GM18951 (cell line): ENCODE results near the gene B3GALT4.
"Not testable (repeated sequence)": the region's sequence is repeated elsewhere in the genome, so short reads cannot be mapped to it uniquely, and the experiment has no call there.

Experiments
- POLR2A ChIP-seq: IDR thresholded peaks from 4 replicates; pipeline ENCODE4 v1.6.1; 2011; ENCODE audit warnings: mild to moderate bottlenecking; ENCODE audit not compliant: insufficient read length, insufficient read depth; ENCODE audit errors: extremely low read depth
- in situ Hi-C: fragments of 300-500 bp; cut with MboI; formaldehyde crosslinking; loops from one replicate; pipeline ENCODE4 v1.12.0; 2022; ENCODE audit warnings: low sequenced_read_pairs, mixed read lengths, inconsistent platforms; ENCODE audit not compliant: unreplicated experiment

B3GALT4 gene

DNA sequence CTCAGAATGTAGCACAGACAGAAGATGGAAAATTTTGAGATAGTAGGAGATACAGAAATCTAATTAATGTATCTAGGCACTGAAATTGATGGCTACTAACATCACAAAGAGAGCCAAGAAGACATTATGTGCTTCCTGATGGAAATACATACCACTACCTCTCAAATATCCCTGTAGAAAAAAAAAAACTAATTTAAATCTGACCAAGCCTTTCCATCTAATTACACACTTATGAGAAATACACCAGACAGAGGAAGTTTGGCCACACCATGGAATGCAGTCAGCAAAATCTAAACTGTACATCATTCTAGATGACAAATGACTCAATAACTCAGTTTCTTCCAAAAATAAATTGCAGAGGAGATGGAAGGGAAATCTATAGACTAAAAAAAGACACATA lies 24.2 kb upstream of the B3GALT4 start:
- in situ Hi-C loops, result loop anchor here (5.0 kb wide), 1 partner anchor 90 kb away; no protein-coding TSS in a partner anchor

DNA sequence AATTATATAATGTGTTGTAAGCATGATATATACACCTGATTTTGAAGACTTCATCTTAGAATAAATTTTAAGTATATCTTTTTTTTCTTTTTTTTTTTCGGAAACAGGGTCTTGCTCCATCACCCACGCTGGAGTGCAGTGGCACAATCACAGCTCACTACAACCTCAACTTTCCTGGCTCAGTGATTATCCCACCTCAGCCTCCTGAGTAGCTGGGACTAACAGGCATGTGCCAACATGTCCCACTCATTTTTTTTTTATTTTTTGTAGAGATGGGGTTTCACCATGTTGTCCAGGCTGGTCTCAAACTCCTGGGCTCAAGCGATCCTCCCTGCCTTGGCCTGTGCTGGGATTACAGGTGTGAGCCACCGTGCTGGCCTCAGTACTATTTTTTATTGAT lies 22.3 kb upstream of the B3GALT4 start:
- in situ Hi-C loops, result loop anchor here (5.0 kb wide), 1 partner anchor 92 kb away; no protein-coding TSS in a partner anchor
- no peak for TF ChIP-seq POLR2A

More for the DNA sequence above, 24.2 kb upstream of the B3GALT4 start:
- TF ChIP-seq POLR2A, result no peak

DNA sequence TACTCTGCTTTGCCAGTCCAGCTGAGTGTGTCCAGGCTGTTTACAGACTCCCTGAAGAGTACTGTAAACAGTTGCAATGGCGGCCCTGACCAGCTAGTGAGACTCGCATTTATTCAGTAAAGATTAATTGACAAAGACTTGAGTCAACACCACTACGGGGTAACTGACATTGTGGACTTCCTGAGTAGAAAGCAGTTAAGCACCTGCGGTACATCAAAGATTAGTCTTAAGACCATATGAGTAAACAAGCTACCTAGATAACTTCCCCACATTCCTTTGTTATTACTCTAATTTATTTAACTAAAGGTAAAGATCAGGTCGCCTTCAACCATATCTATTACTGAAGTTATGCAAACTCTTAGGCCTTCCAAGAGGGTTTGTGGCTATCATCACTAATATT lies 17.9 kb upstream of the B3GALT4 start:
- TF ChIP-seq POLR2A, result no peak

DNA sequence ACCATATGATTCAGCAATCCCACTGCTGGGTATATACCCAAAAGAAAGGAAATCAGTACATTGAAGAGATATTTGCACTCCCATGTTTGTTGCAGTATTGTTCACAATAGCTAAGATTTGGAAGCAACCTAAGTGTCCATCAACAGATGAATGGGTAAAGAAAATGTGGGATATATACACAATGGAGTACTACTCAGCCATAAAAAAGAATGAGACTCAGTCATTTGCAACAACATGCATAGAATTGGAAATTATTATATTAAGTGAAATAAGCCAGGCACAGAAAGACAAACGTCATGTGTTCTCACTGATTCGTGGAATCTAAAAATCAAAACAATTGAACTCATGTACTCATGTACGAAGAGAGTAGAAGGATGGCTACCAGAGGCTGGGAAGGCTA lies 14.4 kb upstream of the B3GALT4 start:
- in situ Hi-C loops, result not testable (repeated sequence)

More for the DNA sequence above, 17.9 kb upstream of the B3GALT4 start:
- in situ Hi-C loops, result no loop called here

DNA sequence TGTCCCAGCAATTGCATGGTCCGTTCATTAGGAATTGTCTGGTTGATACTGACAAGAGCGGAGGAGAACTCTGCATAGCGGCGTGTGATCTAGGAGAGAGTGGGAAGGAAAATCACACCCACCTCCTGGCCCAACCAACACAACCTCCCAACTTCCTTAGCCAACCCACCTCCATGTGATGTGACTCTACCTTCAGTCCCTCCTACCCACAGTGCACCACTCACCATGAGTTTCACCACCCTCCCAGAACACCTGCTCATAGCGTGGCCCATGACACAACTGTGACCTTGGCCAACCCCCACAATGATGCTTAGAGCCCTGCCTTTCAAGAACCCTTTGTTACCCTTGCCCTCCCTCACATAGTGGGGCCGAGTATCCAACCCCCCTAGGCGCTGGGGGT lies 12.9 kb upstream of the B3GALT4 start:
- TF ChIP-seq POLR2A, result no peak
- in situ Hi-C loops, result no loop called here

DNA sequence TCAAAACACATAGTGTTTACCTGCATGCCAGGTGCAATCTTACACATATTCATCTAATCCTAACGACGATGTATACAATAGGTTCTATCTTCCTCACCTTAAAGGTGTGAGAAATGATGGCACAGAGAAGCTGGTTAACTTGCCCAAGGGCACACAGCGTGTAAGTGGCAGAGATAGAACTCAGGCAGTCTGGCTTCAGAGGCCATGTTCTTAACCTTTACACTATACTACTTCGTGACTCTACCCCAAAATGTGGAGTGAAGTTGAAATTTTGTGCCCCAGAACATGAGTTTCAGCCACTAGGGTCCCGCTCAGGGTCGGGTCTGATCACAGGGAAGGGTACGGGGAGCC lies 5.8 kb upstream of the B3GALT4 start:
- no peak for TF ChIP-seq POLR2A
- in situ Hi-C loops, result no loop called here

DNA sequence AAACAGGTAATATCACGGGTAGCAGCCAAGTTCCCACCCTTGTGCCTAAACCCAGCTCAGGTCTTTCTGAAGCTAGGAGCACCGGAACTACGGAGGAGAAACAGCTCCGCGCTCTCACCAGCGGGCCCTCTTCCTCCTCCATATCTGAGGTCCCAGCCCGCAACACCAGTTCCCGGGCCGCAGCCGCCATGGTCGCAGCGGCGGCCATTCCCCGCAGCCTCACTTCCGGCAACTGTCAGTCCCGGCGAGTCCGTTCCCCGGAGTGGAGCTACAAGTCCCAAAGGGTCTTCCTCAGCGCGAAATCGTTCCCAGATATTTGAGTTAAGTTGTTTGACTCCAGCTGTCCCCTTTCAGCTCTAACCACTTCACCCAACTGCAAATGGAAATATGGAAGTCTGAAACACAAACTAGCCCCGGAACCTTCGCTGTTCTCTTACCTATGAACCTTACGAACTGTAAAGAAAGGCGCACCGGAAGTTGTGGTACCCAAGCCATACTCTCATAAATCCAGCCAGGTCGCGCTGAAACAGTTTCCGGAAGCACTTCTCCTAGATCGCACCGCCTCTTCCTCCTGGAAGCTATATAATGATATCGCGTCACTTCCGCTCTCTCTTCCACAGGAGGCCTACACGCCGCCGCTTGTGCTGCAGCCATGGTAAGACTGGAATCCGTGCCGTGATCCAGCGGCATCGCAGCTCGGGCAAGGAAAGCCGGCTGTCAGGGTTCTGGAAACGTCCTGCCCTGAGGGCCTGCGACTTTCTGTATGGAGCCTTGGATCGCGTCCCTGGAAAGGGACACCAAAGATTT lies 5.3 kb upstream of the B3GALT4 start, which contains the start of the genes RPS18 and VPS52:
Gene RPS18, plus strand, starts transcription at position 608 of the 807 bp plus-strand sequence. Its CDS starts 45 bp downstream, at position 653.
Gene VPS52, minus strand, starts transcription at position 409 of the 807 bp plus-strand sequence. Its CDS starts 201 bp downstream, at position 208.
- TF ChIP-seq POLR2A, result peak; percentile 98
- in situ Hi-C loops, result no loop called here

DNA sequence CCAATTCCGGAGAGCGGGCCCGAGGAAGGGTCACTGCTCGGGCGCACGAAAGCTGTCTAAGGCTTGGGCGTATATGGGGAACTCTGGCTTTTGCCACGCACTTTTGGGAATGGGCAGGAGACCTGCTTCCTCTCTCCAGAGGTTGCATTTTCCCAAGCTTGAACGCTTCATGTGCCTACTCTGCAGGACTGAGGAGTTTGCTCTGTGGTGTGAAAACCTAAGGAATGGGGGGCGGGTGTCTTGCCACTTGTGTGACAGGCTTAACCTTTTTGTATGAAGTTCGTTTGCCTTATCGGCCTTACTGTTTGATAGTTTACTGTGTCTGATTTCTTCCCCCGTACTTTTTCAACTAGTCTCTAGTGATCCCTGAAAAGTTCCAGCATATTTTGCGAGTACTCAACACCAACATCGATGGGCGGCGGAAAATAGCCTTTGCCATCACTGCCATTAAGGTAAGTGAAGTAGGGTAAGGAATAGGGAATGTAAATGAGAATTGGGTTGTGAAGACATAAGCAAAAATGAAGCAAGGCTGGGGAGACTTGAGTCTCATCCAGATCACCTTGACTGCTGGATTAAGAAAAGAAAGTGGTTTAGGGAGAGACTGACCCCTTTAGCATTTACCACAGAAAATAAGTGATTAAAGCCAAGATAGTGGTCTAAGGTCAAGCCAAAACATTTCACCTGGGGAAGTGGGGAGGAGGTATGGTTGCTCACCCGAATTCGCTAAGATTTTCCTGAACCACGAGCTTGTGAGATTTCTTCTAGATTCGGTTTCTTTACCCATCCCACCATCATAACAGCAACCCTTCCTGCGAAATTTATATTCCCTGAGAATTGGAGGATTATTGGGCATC lies 4.4 kb upstream of the B3GALT4 start:
- in situ Hi-C loops, result no loop called here
- TF ChIP-seq POLR2A, result no peak

DNA sequence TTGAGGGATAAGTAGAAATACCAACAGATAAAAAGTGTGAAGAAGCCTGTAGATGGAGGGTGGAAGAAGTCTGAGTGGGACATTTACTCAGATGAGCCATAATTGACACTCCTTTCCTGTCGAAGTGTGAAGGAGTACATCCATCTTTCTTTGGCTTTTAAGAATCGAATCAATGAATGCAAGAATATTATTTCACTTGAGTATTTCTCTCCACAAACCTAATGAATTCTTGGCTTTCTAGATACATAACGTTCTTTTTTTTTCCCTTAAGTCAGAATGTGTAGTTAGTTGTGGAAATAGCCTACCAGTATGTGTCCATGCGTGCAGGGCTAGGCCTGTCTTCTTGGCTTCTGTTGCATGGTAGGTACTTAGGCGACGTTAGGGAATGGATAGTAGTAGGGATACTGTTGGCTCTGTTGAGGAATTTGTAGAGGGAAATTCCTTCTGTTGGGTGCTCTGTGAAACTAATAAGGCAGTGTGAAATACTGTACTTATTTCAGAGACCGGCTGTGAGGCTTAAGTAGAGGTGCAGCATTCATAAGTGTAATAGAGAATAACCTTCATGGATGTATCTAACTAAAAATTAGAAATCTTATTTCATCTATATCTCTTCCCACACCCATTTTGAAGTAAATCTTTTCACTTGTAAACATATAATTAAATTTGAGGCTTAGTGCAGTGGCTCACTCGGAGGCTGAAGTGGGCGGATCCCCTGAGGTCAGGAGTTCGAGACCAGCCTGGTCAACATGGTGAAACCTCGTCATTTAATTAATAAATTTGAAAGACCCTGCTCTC lies 3.6 kb upstream of the B3GALT4 start:
- in situ Hi-C loops, result no loop called here
- TF ChIP-seq POLR2A, result no peak

DNA sequence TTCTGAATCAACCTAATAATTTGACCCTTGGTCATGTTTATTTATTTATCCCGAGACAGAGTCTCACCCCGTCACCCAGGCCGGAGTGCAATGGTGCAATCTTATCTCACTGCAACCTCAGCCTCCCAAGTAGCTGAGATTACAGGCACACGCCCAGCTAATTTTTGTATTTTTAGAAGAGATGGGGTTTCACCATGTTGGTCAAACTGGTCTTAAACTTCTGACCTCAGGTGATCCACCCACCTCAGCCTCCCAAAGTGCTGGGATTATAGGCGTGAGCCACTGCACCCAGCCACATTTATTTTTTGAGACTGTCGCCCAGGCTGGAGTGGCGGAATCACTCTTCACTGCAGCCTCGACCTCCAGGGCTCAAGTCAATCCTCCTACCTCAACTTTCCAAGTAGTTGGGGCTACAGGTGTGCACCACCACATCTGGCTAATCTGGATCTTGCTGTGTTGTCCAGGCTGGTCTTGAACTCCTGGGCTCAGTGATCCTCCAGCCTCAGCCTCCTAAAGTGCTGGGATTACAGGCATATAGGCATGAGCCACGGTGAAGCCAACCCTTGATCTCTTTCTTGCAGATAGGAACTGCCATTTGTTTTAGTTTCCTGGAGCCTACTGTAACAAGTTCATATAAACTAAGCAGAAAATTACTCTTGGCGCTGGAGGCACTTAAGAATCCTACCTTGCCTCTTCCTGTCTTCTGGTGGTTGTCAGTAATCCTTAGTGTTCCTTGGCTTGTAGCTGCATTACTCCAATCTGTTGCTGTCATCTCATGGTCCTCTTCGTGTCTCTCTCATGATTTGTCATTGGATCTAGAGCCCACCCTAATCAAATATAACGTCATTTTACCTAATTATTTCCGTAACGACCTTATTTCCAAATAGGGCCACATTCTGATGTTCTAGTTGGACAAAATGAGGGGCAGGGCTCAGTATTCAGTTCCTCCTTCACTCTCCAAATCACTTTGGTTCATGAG lies 2.7 kb upstream of the B3GALT4 start:
- in situ Hi-C loops, result no loop called here
- peak; percentile 39 for TF ChIP-seq POLR2A

DNA sequence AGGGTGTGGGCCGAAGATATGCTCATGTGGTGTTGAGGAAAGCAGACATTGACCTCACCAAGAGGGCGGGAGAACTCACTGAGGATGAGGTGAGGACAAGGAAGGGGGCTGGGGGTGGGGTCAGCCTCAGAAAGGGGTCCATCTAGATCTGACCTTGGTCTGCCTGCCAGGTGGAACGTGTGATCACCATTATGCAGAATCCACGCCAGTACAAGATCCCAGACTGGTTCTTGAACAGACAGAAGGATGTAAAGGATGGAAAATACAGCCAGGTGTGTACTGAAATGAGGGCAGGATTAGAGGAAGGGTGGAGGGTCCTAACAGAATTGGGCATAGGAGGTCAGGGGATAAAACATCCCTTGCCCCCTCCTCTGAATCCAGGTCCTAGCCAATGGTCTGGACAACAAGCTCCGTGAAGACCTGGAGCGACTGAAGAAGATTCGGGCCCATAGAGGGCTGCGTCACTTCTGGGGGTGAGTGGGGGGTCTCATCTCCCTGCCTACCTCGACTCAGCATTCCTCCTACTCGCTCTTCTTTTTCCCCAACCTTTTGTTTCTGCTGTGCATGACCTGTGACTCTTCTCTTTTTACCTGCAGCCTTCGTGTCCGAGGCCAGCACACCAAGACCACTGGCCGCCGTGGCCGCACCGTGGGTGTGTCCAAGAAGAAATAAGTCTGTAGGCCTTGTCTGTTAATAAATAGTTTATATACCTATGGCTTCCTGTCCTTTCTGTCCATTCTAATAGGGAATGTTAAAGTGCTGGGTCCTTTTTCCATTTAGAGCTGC lies 935 bp upstream of the B3GALT4 start:
- peak; percentile 10 for TF ChIP-seq POLR2A
- in situ Hi-C loops, result not testable (repeated sequence)

DNA sequence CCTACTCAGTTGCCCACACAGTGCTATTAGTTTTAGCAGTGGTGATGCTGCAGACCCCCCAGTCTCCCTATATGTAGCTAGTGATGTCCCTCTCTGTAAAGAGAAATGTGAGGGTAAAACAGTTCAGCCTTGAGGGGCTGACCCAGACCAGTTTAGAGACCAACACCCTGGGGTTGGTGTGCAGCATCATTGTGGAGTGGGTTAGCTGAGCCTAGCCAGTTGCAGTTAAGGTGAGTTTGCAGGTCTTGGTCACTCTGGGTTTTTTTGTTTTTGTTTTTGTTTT lies 401 bp upstream of the B3GALT4 start:
- in situ Hi-C loops, result no loop called here
- no peak for TF ChIP-seq POLR2A
